ENCODE measurements around the gene AUH. TPM values are rescaled to one million over a fixed set of nuclear protein-coding genes. Genes with fewer than 3 reads are reported as not detected.

Gene AUH, protein sequence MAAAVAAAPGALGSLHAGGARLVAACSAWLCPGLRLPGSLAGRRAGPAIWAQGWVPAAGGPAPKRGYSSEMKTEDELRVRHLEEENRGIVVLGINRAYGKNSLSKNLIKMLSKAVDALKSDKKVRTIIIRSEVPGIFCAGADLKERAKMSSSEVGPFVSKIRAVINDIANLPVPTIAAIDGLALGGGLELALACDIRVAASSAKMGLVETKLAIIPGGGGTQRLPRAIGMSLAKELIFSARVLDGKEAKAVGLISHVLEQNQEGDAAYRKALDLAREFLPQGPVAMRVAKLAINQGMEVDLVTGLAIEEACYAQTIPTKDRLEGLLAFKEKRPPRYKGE
- 12.2 and 21.2 TPM in 2 replicates for total RNA-seq

DNA sequence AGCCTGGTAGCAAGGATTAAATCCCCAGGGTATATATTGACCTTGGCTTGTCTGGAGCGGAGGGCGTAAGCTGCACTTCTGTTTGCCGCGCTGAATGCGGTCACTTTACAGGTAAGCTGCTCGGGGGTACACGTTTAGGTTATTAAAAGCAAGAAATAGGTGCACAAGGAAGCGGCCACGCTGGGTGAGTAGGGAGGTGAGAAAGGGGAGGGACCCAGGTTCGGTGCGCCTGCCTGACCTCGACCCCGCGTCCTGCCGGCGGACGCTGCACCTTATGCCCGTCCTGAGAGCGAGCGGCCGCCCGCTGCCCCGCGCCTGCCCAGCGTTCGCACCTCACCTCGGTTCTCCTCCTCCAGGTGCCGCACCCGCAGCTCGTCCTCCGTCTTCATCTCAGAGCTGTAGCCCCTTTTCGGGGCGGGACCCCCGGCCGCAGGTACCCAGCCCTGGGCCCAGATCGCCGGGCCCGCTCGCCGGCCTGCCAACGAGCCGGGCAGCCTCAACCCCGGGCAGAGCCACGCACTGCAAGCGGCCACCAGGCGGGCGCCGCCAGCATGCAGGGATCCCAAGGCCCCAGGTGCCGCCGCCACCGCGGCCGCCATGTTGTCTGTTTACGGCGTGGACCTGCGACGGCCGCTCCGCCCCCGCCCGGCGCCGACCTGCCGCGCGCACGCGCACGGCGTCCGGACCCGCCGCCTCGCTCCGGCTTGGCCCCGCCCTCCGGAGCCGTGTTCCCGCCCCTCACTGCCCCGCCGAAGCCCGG, at the start of gene AUH:
Gene AUH, minus strand, starts transcription at position 628 of the 760 bp plus-strand sequence. Its CDS starts 29 bp downstream, at position 599.

Other genes starting within 250 kb of the AUH start
- gene NFIL3, start 61.9 kb upstream of the AUH start, total RNA-seq, result 25.3 and 30.2 TPM in 2 replicates